Osteoblast (primary cell): ENCODE measurements around the gene NCLN. TPM values are rescaled to one million over a fixed set of nuclear protein-coding genes. Genes with fewer than 3 reads are reported as not detected.

Experiments used
- DNase-seq: peaks from one replicate; pipeline ENCODE4 v3.0.0; 2011; ENCODE audit warnings: low spot score, mixed read lengths; ENCODE audit not compliant: insufficient read length; ENCODE audit errors: missing footprints
- H2AFZ ChIP-seq: 2 replicates; pipeline ENCODE4 v1.6.0; 2011; ENCODE audit warnings: mild to moderate bottlenecking, low read length
- H3K27ac ChIP-seq: 2 replicates; pipeline ENCODE4 v1.5.1; 2011; ENCODE audit warnings: mild to moderate bottlenecking, low read depth, low read length, moderate library complexity
- H3K27me3 ChIP-seq: 2 replicates; pipeline ENCODE4 v1.6.0; 2012; ENCODE audit warnings: mild to moderate bottlenecking, control low read depth, inconsistent platforms, low read length, moderate library complexity; ENCODE audit not compliant: insufficient read depth
- H3K36me3 ChIP-seq: 2 replicates; pipeline ENCODE4 v1.5.1; 2011; ENCODE audit warnings: mild to moderate bottlenecking, low read length, control low read depth, moderate library complexity; ENCODE audit not compliant: insufficient read depth
- H3K4me1 ChIP-seq: 2 replicates; pipeline ENCODE4 v1.5.1; 2011; ENCODE audit warnings: mild to moderate bottlenecking, low read length, control low read depth, moderate library complexity; ENCODE audit not compliant: insufficient read depth
- H3K4me2 ChIP-seq: 2 replicates; pipeline ENCODE4 v1.6.0; 2011; ENCODE audit warnings: mild to moderate bottlenecking, low read length; ENCODE audit not compliant: insufficient read depth
- H3K4me3 ChIP-seq: fragments of 200-600 bp; sonication (generic); 3 replicates; pipeline ENCODE4 v1.5.1; 2012; ENCODE audit warnings: mild to moderate bottlenecking, low read length, inconsistent platforms; ENCODE audit not compliant: insufficient read depth
- H3K79me2 ChIP-seq: 2 replicates; pipeline ENCODE4 v1.6.0; 2012; ENCODE audit warnings: mild to moderate bottlenecking, low read length, control low read depth, inconsistent platforms; ENCODE audit not compliant: insufficient read depth
- H3K9me3 ChIP-seq: 2 replicates; pipeline ENCODE4 v1.5.1; 2011; ENCODE audit warnings: low read depth, low read length, control low read depth
- H4K20me1 ChIP-seq: 2 replicates; pipeline ENCODE4 v1.6.0; 2012; ENCODE audit warnings: mild to moderate bottlenecking, low read length, control low read depth; ENCODE audit not compliant: insufficient read depth
- CTCF ChIP-seq: IDR thresholded peaks from 2 replicates; pipeline ENCODE4 v1.5.1; 2011; ENCODE audit warnings: mild to moderate bottlenecking, low read depth, low read length, moderate library complexity; ENCODE audit errors: extremely low read depth
- total RNA-seq: library from RNA; depleted of rRNA; stranded (reverse); fragments of >200 nt; gene quantifications from 2 replicates; pipeline ENCODE4 v1.2.3, GENCODE V29; 2012

Gene NCLN
- total RNA-seq, 1 donor = 39.4 TPM

DNA sequence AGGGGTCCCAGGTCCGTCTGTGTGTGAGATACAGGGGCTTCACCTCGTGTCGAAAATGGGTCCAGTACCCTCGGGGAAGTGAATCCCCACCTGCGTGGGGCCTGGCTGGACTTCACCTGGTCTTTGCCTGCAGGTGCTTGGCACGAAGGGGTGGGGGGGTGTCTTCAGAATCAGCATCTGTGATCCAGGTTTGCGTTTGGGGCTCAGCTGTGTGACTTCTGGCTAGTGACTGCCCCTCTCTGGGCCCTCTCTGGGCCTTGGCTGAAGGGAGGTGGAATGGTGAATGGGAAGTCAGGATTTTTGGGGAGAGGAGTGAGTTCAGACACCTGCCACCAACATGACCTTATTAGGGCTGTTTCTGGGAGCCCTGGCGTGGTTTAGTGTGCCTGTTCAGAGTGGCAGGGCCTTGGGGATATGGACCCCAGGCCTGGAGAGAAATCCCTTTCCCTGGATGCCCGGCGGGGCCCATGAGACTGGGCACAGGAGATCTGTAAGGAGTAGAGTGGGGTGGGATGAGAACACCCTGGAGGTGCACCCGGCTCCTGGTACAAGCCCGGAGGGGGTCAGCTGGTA lies 41.4 kb downstream of the NCLN start:
- H4K20me1 ChIP-seq = no peaks in the 10 kb centered on the region
- H3K4me1 ChIP-seq = no peaks in the 10 kb centered on the region
- H3K9me3 ChIP-seq = no peaks in the 10 kb centered on the region
- peaks cover 44% of the 10 kb centered on the region for H3K27me3 ChIP-seq
- no peak overlapping the region for H3K4me2 ChIP-seq
- TF ChIP-seq CTCF = no peak
- no peaks in the 10 kb centered on the region for H3K36me3 ChIP-seq
- H2AFZ ChIP-seq = no peak overlapping the region
- no peak overlapping the region for H3K4me3 ChIP-seq
- no peaks in the 10 kb centered on the region for H3K79me2 ChIP-seq
- no peak overlapping the region for H3K27ac ChIP-seq
- no peak for DNase-seq

- TF ChIP-seq CTCF = no peak
- H3K27me3 ChIP-seq = peaks cover 44% of the 10 kb centered on the region
- H4K20me1 ChIP-seq = no peaks in the 10 kb centered on the region
- H3K4me3 ChIP-seq = no peak overlapping the region
- no peak overlapping the region for H2AFZ ChIP-seq
- H3K4me2 ChIP-seq = no peak overlapping the region
- DNase-seq = peak; percentile 80
- H3K27ac ChIP-seq = no peak overlapping the region
- H3K4me1 ChIP-seq = no peaks in the 10 kb centered on the region
- no peaks in the 10 kb centered on the region for H3K79me2 ChIP-seq
- H3K36me3 ChIP-seq = no peaks in the 10 kb centered on the region
- H3K9me3 ChIP-seq = no peaks in the 10 kb centered on the region
Measured at GRCh38 chr19:3229346-3229743, 43.6 kb downstream of the NCLN start.

DNA sequence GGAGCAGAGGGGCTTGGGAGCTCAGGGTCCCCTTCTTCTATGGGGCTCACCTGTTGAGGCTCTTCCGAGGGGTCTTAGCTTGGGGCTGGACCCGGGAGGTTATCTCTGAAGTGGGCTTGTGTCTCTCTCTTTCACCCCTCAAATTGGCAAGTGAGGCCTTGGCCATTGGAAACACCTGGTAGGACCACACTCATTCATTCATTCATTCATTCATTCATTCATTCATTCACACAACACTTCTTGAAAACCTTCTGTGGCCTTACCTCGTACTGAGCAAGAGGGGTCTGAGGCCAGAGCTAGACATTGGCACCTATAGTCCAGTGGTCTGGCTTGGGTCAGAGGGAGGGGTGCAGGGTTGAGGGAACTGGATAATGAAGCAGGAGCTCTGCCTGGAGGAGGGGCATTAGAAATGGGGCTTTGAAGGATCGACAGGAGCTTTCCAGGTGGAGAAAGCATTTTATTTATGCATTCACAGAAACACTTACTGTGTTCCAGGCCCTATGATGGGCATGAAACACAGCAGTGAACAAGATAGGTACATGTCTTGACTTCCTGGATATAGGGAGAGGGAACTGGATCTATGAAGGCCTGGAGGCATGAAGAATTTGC lies 44.3 kb downstream of the NCLN start:
- Histone ChIP-seq H3K27ac (no peak overlapping the region), H3K27me3 (peaks cover 44% of the 10 kb centered on the region), H3K9me3 (no peaks in the 10 kb centered on the region), H3K36me3 (no peaks in the 10 kb centered on the region), H4K20me1 (no peaks in the 10 kb centered on the region), H3K4me2 (no peak overlapping the region), H3K4me1 (no peaks in the 10 kb centered on the region), H2AFZ (no peak overlapping the region), H3K4me3 (no peak overlapping the region), H3K79me2 (no peaks in the 10 kb centered on the region)
- no peak for DNase-seq
- no peak for TF ChIP-seq CTCF

GRCh38 chr19:3231288-3231687 lies 45.6 kb downstream of the NCLN start:
- H3K27me3 ChIP-seq = peaks cover 36% of the 10 kb centered on the region
- no peak for TF ChIP-seq CTCF
- DNase-seq = no peak
- H3K4me3 ChIP-seq = no peak overlapping the region
- H3K36me3 ChIP-seq = no peaks in the 10 kb centered on the region
- H2AFZ ChIP-seq = no peak overlapping the region
- no peaks in the 10 kb centered on the region for H4K20me1 ChIP-seq
- H3K27ac ChIP-seq = no peak overlapping the region
- H3K4me2 ChIP-seq = no peak overlapping the region
- H3K79me2 ChIP-seq = no peaks in the 10 kb centered on the region
- no peaks in the 10 kb centered on the region for H3K9me3 ChIP-seq
- H3K4me1 ChIP-seq = no peaks in the 10 kb centered on the region
